ENCODE results near the gene PACSIN1.

Gene PACSIN1

GRCh38 chr6:34506718-34507117, 40.8 kb downstream of the PACSIN1 start:
- no peaks in the 10 kb centered on the region for H3K79me2 ChIP-seq (ENCODE audit: low read length)
- H3K27ac ChIP-seq (ENCODE audit: low read length): no peak overlapping the region

GRCh38 chr6:34508425-34508824, 42.5 kb downstream of the PACSIN1 start:
- H3K27ac ChIP-seq (ENCODE audit: low read length): no peak overlapping the region
- no peaks in the 10 kb centered on the region for H4K20me1 ChIP-seq (ENCODE audit: insufficient read depth, low read length)

More at GRCh38 chr6:34506718-34507117, 40.8 kb downstream of the PACSIN1 start:
- no peaks in the 10 kb centered on the region for H4K20me1 ChIP-seq (ENCODE audit: insufficient read depth, low read length)
- H3K4me1 ChIP-seq (ENCODE audit: low read length): no peaks in the 10 kb centered on the region
- no peaks in the 10 kb centered on the region for H3K36me3 ChIP-seq (replicated peaks; ENCODE audit: low read depth, low read length)
- no peak overlapping the region for H3K4me2 ChIP-seq (ENCODE audit: low read length)
- H3K9ac ChIP-seq (ENCODE audit: low read length): no peak overlapping the region
- H3K9me3 ChIP-seq (ENCODE audit: insufficient read depth, low read length): no peaks in the 10 kb centered on the region
- no peaks in the 10 kb centered on the region for H3K27me3 ChIP-seq (ENCODE audit: low read depth, low read length)
- H2AFZ ChIP-seq (ENCODE audit: low read depth, low read length): no peak overlapping the region
- H3K4me3 ChIP-seq (ENCODE audit: low read length): no peak overlapping the region
- TF ChIP-seq EZH2phosphoT487 (IDR thresholded peaks at IDR 0.05; ENCODE audit: low read depth) (no peak), CTCF (IDR thresholded peaks at IDR 0.05; ENCODE audit: low read depth, low read length) (no peak)

GRCh38 chr6:34509782-34510181, 43.9 kb downstream of the PACSIN1 start:
- no peak overlapping the region for H3K4me3 ChIP-seq (ENCODE audit: low read length)
- no peak overlapping the region for H2AFZ ChIP-seq (ENCODE audit: low read depth, low read length)
- H3K9ac ChIP-seq (ENCODE audit: low read length): no peak overlapping the region
- TF ChIP-seq EZH2phosphoT487 (IDR thresholded peaks at IDR 0.05; ENCODE audit: low read depth) (no peak), CTCF (IDR thresholded peaks at IDR 0.05; ENCODE audit: low read depth, low read length) (no peak)
- no peaks in the 10 kb centered on the region for H3K4me1 ChIP-seq (ENCODE audit: low read length)
- no peaks in the 10 kb centered on the region for H3K9me3 ChIP-seq (ENCODE audit: insufficient read depth, low read length)
- no peak overlapping the region for H3K4me2 ChIP-seq (ENCODE audit: low read length)
- H3K79me2 ChIP-seq (ENCODE audit: low read length): no peaks in the 10 kb centered on the region
- H3K27ac ChIP-seq (ENCODE audit: low read length): no peak overlapping the region
- H3K27me3 ChIP-seq (ENCODE audit: low read depth, low read length): no peaks in the 10 kb centered on the region
- H4K20me1 ChIP-seq (ENCODE audit: insufficient read depth, low read length): no peaks in the 10 kb centered on the region
- no peaks in the 10 kb centered on the region for H3K36me3 ChIP-seq (replicated peaks; ENCODE audit: low read depth, low read length)

More at GRCh38 chr6:34508425-34508824, 42.5 kb downstream of the PACSIN1 start:
- H3K9ac ChIP-seq (ENCODE audit: low read length): no peak overlapping the region
- no peak overlapping the region for H3K4me3 ChIP-seq (ENCODE audit: low read length)
- H3K9me3 ChIP-seq (ENCODE audit: insufficient read depth, low read length): no peaks in the 10 kb centered on the region
- H2AFZ ChIP-seq (ENCODE audit: low read depth, low read length): no peak overlapping the region
- TF ChIP-seq CTCF (IDR thresholded peaks at IDR 0.05; ENCODE audit: low read depth, low read length) (no peak), EZH2phosphoT487 (IDR thresholded peaks at IDR 0.05; ENCODE audit: low read depth) (no peak)
- no peaks in the 10 kb centered on the region for H3K4me1 ChIP-seq (ENCODE audit: low read length)
- no peaks in the 10 kb centered on the region for H3K79me2 ChIP-seq (ENCODE audit: low read length)
- H3K27me3 ChIP-seq (ENCODE audit: low read depth, low read length): no peaks in the 10 kb centered on the region
- no peaks in the 10 kb centered on the region for H3K36me3 ChIP-seq (replicated peaks; ENCODE audit: low read depth, low read length)
- no peak overlapping the region for H3K4me2 ChIP-seq (ENCODE audit: low read length)

- TF ChIP-seq EZH2phosphoT487 (IDR thresholded peaks at IDR 0.05; ENCODE audit: low read depth): no peak
- no peak for TF ChIP-seq CTCF (IDR thresholded peaks at IDR 0.05; ENCODE audit: low read depth, low read length)
- Histone ChIP-seq H3K4me1 (ENCODE audit: low read length) (no peaks in the 10 kb centered on the region), H4K20me1 (ENCODE audit: insufficient read depth, low read length) (no peaks in the 10 kb centered on the region), H3K79me2 (ENCODE audit: low read length) (no peaks in the 10 kb centered on the region), H3K4me2 (ENCODE audit: low read length) (no peak overlapping the region), H3K9ac (ENCODE audit: low read length) (no peak overlapping the region), H3K27me3 (ENCODE audit: low read depth, low read length) (no peaks in the 10 kb centered on the region), H3K36me3 (replicated peaks; ENCODE audit: low read depth, low read length) (no peaks in the 10 kb centered on the region), H3K27ac (ENCODE audit: low read length) (no peak overlapping the region), H3K4me3 (ENCODE audit: low read length) (no peak overlapping the region), H3K9me3 (ENCODE audit: insufficient read depth, low read length) (no peaks in the 10 kb centered on the region), H2AFZ (ENCODE audit: low read depth, low read length) (no peak overlapping the region)
Measured at GRCh38 chr6:34510299-34510698, 44.4 kb downstream of the PACSIN1 start.
